Duodenal mucosa (tissue), 2 donors: ENCODE results near the gene GPR161.

Experiments
- H3K27ac ChIP-seq: one replicate; pipeline ENCODE4 v1.7.0; 2013; ENCODE audit warnings: low read depth, low read length
- H3K27me3 ChIP-seq, 2 donors: one replicate each; pipeline ENCODE4 v1.7.0; 2013; ENCODE audit warnings: low read length in 2 of 2, control low read depth in 1 of 2; ENCODE audit not compliant: insufficient read depth in 2 of 2, control insufficient read depth in 1 of 2
- H3K36me3 ChIP-seq, 2 donors: one replicate each; pipeline ENCODE4 v1.7.0; 2013; ENCODE audit warnings: low read length in 2 of 2, control low read depth in 1 of 2; ENCODE audit not compliant: insufficient read depth in 2 of 2, control insufficient read depth in 1 of 2
- H3K4me1 ChIP-seq, 2 donors: one replicate each; pipeline ENCODE4 v1.7.0; 2013; ENCODE audit warnings: low read length in 2 of 2, control low read depth in 1 of 2; ENCODE audit not compliant: insufficient read depth in 2 of 2, control insufficient read depth in 1 of 2
- H3K4me3 ChIP-seq, 2 donors: one replicate each; pipeline ENCODE4 v1.7.0; 2013; ENCODE audit warnings: low read length in 2 of 2, low read depth in 1 of 2
- H3K9ac ChIP-seq, 2 donors: one replicate each; pipeline ENCODE4 v1.7.0; 2013; ENCODE audit warnings: low read length in 2 of 2, low read depth in 1 of 2
- H3K9me3 ChIP-seq, 2 donors: one replicate each; pipeline ENCODE4 v1.7.0; 2013; ENCODE audit warnings: low read length in 2 of 2, control low read depth in 1 of 2; ENCODE audit not compliant: control insufficient read depth in 1 of 2

Gene GPR161

GRCh38 chr1:168148916-168149315 lies 12.2 kb upstream of the GPR161 start:
- H3K9ac ChIP-seq: no peak overlapping the region
- no peaks in the 10 kb centered on the region for H3K27me3 ChIP-seq
- no peaks in the 10 kb centered on the region for H3K36me3 ChIP-seq
- H3K4me3 ChIP-seq: no peak overlapping the region
- peak overlapping the region; percentile 14 for H3K27ac ChIP-seq
- H3K9me3 ChIP-seq: no peaks in the 10 kb centered on the region
- no peaks in the 10 kb centered on the region for H3K4me1 ChIP-seq

- H3K27ac ChIP-seq: no peak overlapping the region
- H3K9ac ChIP-seq: no peak overlapping the region
- no peaks in the 10 kb centered on the region for H3K4me1 ChIP-seq
- no peaks in the 10 kb centered on the region for H3K9me3 ChIP-seq
- H3K27me3 ChIP-seq: no peaks in the 10 kb centered on the region
- no peak overlapping the region for H3K4me3 ChIP-seq
- no peaks in the 10 kb centered on the region for H3K36me3 ChIP-seq
Observed at GRCh38 chr1:168146626-168147025, 9.9 kb upstream of the GPR161 start.

- no peaks in the 10 kb centered on the region for H3K36me3 ChIP-seq
- no peak overlapping the region for H3K9ac ChIP-seq
- H3K9me3 ChIP-seq: no peaks in the 10 kb centered on the region
- no peak overlapping the region for H3K4me3 ChIP-seq
- no peak overlapping the region for H3K27ac ChIP-seq
- no peaks in the 10 kb centered on the region for H3K4me1 ChIP-seq
- H3K27me3 ChIP-seq: no peaks in the 10 kb centered on the region
Observed at GRCh38 chr1:168146160-168146539, 9.4 kb upstream of the GPR161 start.

- no peaks in the 10 kb centered on the region for H3K4me1 ChIP-seq
- no peak overlapping the region for H3K27ac ChIP-seq
- H3K27me3 ChIP-seq: no peaks in the 10 kb centered on the region
- H3K4me3 ChIP-seq: no peak overlapping the region
- no peak overlapping the region for H3K9ac ChIP-seq
- H3K36me3 ChIP-seq: no peaks in the 10 kb centered on the region
- no peaks in the 10 kb centered on the region for H3K9me3 ChIP-seq
Observed at GRCh38 chr1:168145184-168146159, 8.7 kb upstream of the GPR161 start.

- no peaks in the 10 kb centered on the region for H3K4me1 ChIP-seq
- no peaks in the 10 kb centered on the region for H3K27me3 ChIP-seq
- no peak overlapping the region for H3K4me3 ChIP-seq
- H3K9ac ChIP-seq: no peak overlapping the region
- no peaks in the 10 kb centered on the region for H3K9me3 ChIP-seq
- H3K36me3 ChIP-seq: no peaks in the 10 kb centered on the region
- H3K27ac ChIP-seq: no peak overlapping the region
Observed at GRCh38 chr1:168141871-168142385, 5.2 kb upstream of the GPR161 start.

- Histone ChIP-seq H3K4me1 (peaks cover 10 to 13% of the 10 kb centered on the region in 2 donors), H3K9ac (no peak overlapping the region), H3K27me3 (peaks cover 15 to 19% of the 10 kb centered on the region in 2 donors), H3K4me3 (no peak overlapping the region), H3K27ac (no peak overlapping the region), H3K9me3 (no peaks in the 10 kb centered on the region), H3K36me3 (no peaks in the 10 kb centered on the region)
Observed at GRCh38 chr1:168139070-168139469, 2.3 kb upstream of the GPR161 start.

- Histone ChIP-seq H3K9me3 (no peaks in the 10 kb centered on the region), H3K9ac (no peak overlapping the region), H3K36me3 (no peaks in the 10 kb centered on the region), H3K27ac (no peak overlapping the region), H3K27me3 (peaks cover 15 to 21% of the 10 kb centered on the region in 2 donors), H3K4me1 (peaks cover 10 to 13% of the 10 kb centered on the region in 2 donors), H3K4me3 (no peak overlapping the region)
Observed at GRCh38 chr1:168138134-168138533, 1.4 kb upstream of the GPR161 start.

GRCh38 chr1:168137515-168137821 lies 738 bp upstream of the GPR161 start:
- no peaks in the 10 kb centered on the region for H3K36me3 ChIP-seq
- H3K4me1 ChIP-seq: peaks cover 10 to 13% of the 10 kb centered on the region in 2 donors
- peak overlapping the region; percentile 26 for H3K27ac ChIP-seq
- peak overlapping the region; percentile 45 to 64 for H3K9ac ChIP-seq
- peaks cover 15 to 21% of the 10 kb centered on the region in 2 donors for H3K27me3 ChIP-seq
- peak overlapping the region; percentile 65 to 75 for H3K4me3 ChIP-seq
- H3K9me3 ChIP-seq: no peaks in the 10 kb centered on the region

GRCh38 chr1:168135921-168136708 lies 615 bp downstream of the GPR161 start:
- Histone ChIP-seq H3K9ac (peak overlapping the region in 1 of 2 donors; percentile 37), H3K4me3 (peak overlapping the region; percentile 59 to 64), H3K4me1 (peaks cover 10 to 13% of the 10 kb centered on the region in 2 donors), H3K9me3 (no peaks in the 10 kb centered on the region), H3K36me3 (no peaks in the 10 kb centered on the region), H3K27ac (no peak overlapping the region), H3K27me3 (peaks cover 15 to 22% of the 10 kb centered on the region in 2 donors)
